Daoy (cell line): ENCODE measurements around the gene TIMM10. TPM values are rescaled to one million over a fixed set of nuclear protein-coding genes. Genes with fewer than 3 reads are reported as not detected.
A peak's percentile ranks its signal among the peaks of the same experiment; 100 is the strongest.

ENCODE experiments used
- DNase-seq: peaks from one replicate; pipeline ENCODE4 v3.0.0-alpha.2; 2015; ENCODE audit warnings: low read depth
- total RNA-seq: library from RNA; depleted of rRNA; stranded (reverse); fragments of >200 nt; shearing (Covaris generic); gene quantifications from 2 replicates; pipeline ENCODE4 v1.2.3, GENCODE V29; 2014; rRNA removed

Gene TIMM10
- total RNA-seq, 1 experiment from 2014 or later = 188 TPM

- no peak for DNase-seq
These were observed 46.3 kb downstream of the TIMM10 start for GRCh38 chr11:57484141-57484710.

GRCh38 chr11:57483562-57483918 lies 47.0 kb downstream of the TIMM10 start:
- DNase-seq = no peak

- peak; percentile 77 for DNase-seq
These were observed 47.6 kb downstream of the TIMM10 start for GRCh38 chr11:57482782-57483561.

- no peak for DNase-seq
These were observed 48.4 kb downstream of the TIMM10 start for GRCh38 chr11:57481915-57482781.

- DNase-seq = no peak
These were observed 49.2 kb downstream of the TIMM10 start for GRCh38 chr11:57481315-57481714.

- DNase-seq = peak; percentile 74
These were observed 50.0 kb downstream of the TIMM10 start for GRCh38 chr11:57480409-57481137.

GRCh38 chr11:57479911-57480310 lies 50.6 kb downstream of the TIMM10 start:
- no peak for DNase-seq

- no peak for DNase-seq
These were observed 51.4 kb downstream of the TIMM10 start for GRCh38 chr11:57479021-57479663.

Other genes with a start within 250 kb of the TIMM10 start
- gene TNKS1BP1, start 205.8 kb downstream of the TIMM10 start, total RNA-seq = 16.2 and 17.8 TPM in 2 replicates
- gene SSRP1, start 194.9 kb downstream of the TIMM10 start, total RNA-seq = 202 and 241 TPM in 2 replicates
- gene P2RX3, start 192.4 kb downstream of the TIMM10 start, total RNA-seq = not detected in 2 replicates
- not detected in 2 replicates for gene PRG3, start 149.6 kb downstream of the TIMM10 start, total RNA-seq
- gene PRG2, start 140.1 kb downstream of the TIMM10 start, total RNA-seq = not detected in 2 replicates
- 122 and 135 TPM in 2 replicates for gene SLC43A3, start 103.6 kb downstream of the TIMM10 start, total RNA-seq
- gene RTN4RL2, start 70.2 kb downstream of the TIMM10 start, total RNA-seq = 0.23 TPM in 1 of 2 replicates, not detected in the other
- gene SLC43A1, start 15.1 kb downstream of the TIMM10 start, total RNA-seq = 5.6 and 9.0 TPM in 2 replicates
- not detected in 2 replicates for gene SMTNL1, start 6.8 kb upstream of the TIMM10 start, total RNA-seq
- gene UBE2L6, start 36.9 kb upstream of the TIMM10 start, total RNA-seq = 22.4 and 29.8 TPM in 2 replicates
- gene SERPING1, start 66.9 kb upstream of the TIMM10 start, total RNA-seq = 4.6 TPM in 1 of 2 replicates, not detected in the other
- not detected in 2 replicates for gene YPEL4, start 119.2 kb upstream of the TIMM10 start, total RNA-seq
- 27.7 and 38.4 TPM in 2 replicates for gene CLP1, start 127.0 kb upstream of the TIMM10 start, total RNA-seq
- gene ZDHHC5, start 137.4 kb upstream of the TIMM10 start, total RNA-seq = 27.7 and 28.0 TPM in 2 replicates
- gene MED19, start 181.5 kb upstream of the TIMM10 start, total RNA-seq = 22.1 and 24.2 TPM in 2 replicates
- 161 and 167 TPM in 2 replicates for gene TMX2, start 181.8 kb upstream of the TIMM10 start, total RNA-seq
- 220 and 290 TPM in 2 replicates for gene SELENOH, start 210.7 kb upstream of the TIMM10 start, total RNA-seq
- not detected in 2 replicates for gene BTBD18, start 221.1 kb upstream of the TIMM10 start, total RNA-seq
- 75.8 and 78.8 TPM in 2 replicates for gene CTNND1, start 231.0 kb upstream of the TIMM10 start, total RNA-seq